HepG2 (cell line): ENCODE results near the gene CYB5A.

Experiments
- POLR2A ChIP-seq, 2 experiments: IDR thresholded peaks; 2 replicates each; pipeline ENCODE4 v1.6.1; 2011; ENCODE audit warnings: low read depth in 2 of 2, low read length in 2 of 2, mild to moderate bottlenecking in 1 of 2, moderate library complexity in 1 of 2; ENCODE audit not compliant: insufficient read depth in 1 of 2
- ZNF12 ChIP-seq: sonication (generic); formaldehyde crosslinking; IDR thresholded peaks from 2 replicates; pipeline ENCODE4 v1.5.0; 2020; ENCODE audit warnings: missing genetic modification reagents
- TF ChIP-seq, protein P1 (sequence below): sonication (generic); formaldehyde crosslinking; conservative IDR thresholded peaks from 2 replicates; pipeline ENCODE4 v1.4.0; 2020; ENCODE audit warnings: missing genetic modification reagents
- TF ChIP-seq, protein P2 (sequence below): sonication (generic); formaldehyde crosslinking; IDR thresholded peaks from 2 replicates; pipeline ENCODE4 v1.9.0; 2021; ENCODE audit warnings: missing genetic modification reagents, borderline replicate concordance

DNA sequence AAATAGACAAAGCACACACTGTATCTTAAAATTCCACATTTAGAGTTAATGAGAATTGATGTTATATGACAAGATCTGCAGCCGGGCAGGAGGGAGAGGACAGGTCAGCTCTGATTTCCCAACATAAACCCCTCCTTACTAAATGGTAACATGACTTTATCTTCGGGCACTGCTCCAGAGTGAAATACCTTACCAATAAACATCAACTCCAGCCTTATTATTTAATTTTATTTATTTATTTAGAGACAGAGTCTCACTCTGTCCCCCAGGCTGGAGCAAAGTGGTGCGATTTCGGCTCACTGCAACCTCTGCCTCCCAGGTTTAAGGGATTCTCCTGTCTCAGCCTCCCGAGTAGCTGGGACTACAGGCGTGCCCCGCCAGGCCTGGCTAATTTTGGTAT, 1.7 kb downstream of the CYB5A start:
- TF ChIP-seq, protein P1, sequence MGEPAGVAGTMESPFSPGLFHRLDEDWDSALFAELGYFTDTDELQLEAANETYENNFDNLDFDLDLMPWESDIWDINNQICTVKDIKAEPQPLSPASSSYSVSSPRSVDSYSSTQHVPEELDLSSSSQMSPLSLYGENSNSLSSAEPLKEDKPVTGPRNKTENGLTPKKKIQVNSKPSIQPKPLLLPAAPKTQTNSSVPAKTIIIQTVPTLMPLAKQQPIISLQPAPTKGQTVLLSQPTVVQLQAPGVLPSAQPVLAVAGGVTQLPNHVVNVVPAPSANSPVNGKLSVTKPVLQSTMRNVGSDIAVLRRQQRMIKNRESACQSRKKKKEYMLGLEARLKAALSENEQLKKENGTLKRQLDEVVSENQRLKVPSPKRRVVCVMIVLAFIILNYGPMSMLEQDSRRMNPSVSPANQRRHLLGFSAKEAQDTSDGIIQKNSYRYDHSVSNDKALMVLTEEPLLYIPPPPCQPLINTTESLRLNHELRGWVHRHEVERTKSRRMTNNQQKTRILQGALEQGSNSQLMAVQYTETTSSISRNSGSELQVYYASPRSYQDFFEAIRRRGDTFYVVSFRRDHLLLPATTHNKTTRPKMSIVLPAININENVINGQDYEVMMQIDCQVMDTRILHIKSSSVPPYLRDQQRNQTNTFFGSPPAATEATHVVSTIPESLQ (CRISPR knock-in tag): no peak
- TF ChIP-seq ZNF12 (CRISPR knock-in tag): no peak
- TF ChIP-seq POLR2A (IDR thresholded peaks at IDR 0.05; ENCODE audit: insufficient read depth in 1 of 2, low read depth in 2 of 2, low read length in 2 of 2): no peak
- TF ChIP-seq, protein P2, sequence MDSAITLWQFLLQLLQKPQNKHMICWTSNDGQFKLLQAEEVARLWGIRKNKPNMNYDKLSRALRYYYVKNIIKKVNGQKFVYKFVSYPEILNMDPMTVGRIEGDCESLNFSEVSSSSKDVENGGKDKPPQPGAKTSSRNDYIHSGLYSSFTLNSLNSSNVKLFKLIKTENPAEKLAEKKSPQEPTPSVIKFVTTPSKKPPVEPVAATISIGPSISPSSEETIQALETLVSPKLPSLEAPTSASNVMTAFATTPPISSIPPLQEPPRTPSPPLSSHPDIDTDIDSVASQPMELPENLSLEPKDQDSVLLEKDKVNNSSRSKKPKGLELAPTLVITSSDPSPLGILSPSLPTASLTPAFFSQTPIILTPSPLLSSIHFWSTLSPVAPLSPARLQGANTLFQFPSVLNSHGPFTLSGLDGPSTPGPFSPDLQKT (CRISPR knock-in tag): no peak
